IMR-90 (cell line): ENCODE measurements around the gene ZNF512. TPM values are rescaled to one million over a fixed set of nuclear protein-coding genes. Genes with fewer than 3 reads are reported as not detected.

ENCODE experiments used
- ATAC-seq: fragments of 200-7000 bp; cut with Tn5 transposase; 2 replicates; pipeline ENCODE4 v1.9.1; 2020; ENCODE audit warnings: low read depth, mild to moderate bottlenecking, moderate library complexity
- BruUV-seq: library from RNA; stranded (reverse); fragments of 400-500 nt; replicated peaks from 2 replicates; lab custom pipeline; 2021; lab: Mats Ljungman, UMichigan
- CTCF ChIA-PET: fragments of 300-600 bp; formaldehyde crosslinking; extraction: SDS; loops from one replicate; lab custom pipeline; 2021; ENCODE audit warnings: antibody characterized with exemption; lab: Yijun Ruan, JAX
- POLR2A ChIA-PET: fragments of 300-600 bp; sonication (Branson Sonifier 250); formaldehyde crosslinking; loops from one replicate; lab custom pipeline; 2022; ENCODE audit warnings: antibody characterized with exemption; ENCODE audit not compliant: unreplicated experiment; lab: Charles Lee
- DNase-seq: peaks from one replicate; pipeline ENCODE4 v3.0.0; 2013
- H2AFZ ChIP-seq: replicated peaks from 2 replicates; pipeline ENCODE3; 2013; ENCODE audit warnings: low read length, mild to moderate bottlenecking; ENCODE audit not compliant: poor library complexity
- H2AK5ac ChIP-seq: 2 replicates; pipeline ENCODE4 v1.6.1; 2013; ENCODE audit warnings: low read depth, low read length, inconsistent platforms
- H2AK9ac ChIP-seq: replicated peaks from 2 replicates; pipeline ENCODE3; 2013; ENCODE audit warnings: mild to moderate bottlenecking, low read depth, low read length, moderate library complexity; ENCODE audit not compliant: poor library complexity
- H2BK120ac ChIP-seq: 2 replicates; pipeline ENCODE4 v1.6.1; 2013; ENCODE audit warnings: low read depth, low read length, inconsistent platforms
- H2BK15ac ChIP-seq: 3 replicates; pipeline ENCODE4 v1.6.1; 2013; ENCODE audit warnings: low read depth, low read length, inconsistent platforms
- H2BK20ac ChIP-seq: 2 replicates; pipeline ENCODE4 v1.6.1; 2013; ENCODE audit warnings: low read depth, mild to moderate bottlenecking, inconsistent platforms, low read length, moderate library complexity
- H2BK5ac ChIP-seq: 2 replicates; pipeline ENCODE4 v1.6.1; 2013; ENCODE audit warnings: mild to moderate bottlenecking, low read depth, low read length, inconsistent platforms; ENCODE audit not compliant: poor library complexity, severe bottlenecking
- H3K14ac ChIP-seq: replicated peaks from 2 replicates; pipeline ENCODE4 v1.6.1; 2013; ENCODE audit warnings: low read depth, low read length, inconsistent platforms
- H3K18ac ChIP-seq: 2 replicates; pipeline ENCODE4 v1.6.1; 2013; ENCODE audit warnings: low read depth, low read length, control low read depth
- H3K23ac ChIP-seq: 2 replicates; pipeline ENCODE4 v1.6.1; 2013; ENCODE audit warnings: low read depth, low read length, inconsistent platforms
- H3K27ac ChIP-seq: 2 replicates; pipeline ENCODE4 v1.5.1; 2013; ENCODE audit warnings: mild to moderate bottlenecking, control low read depth, low read length; ENCODE audit not compliant: insufficient read depth
- H3K27me3 ChIP-seq: 2 replicates; pipeline ENCODE4 v1.6.1; 2013; ENCODE audit warnings: low read length; ENCODE audit not compliant: control insufficient read depth, insufficient read depth
- H3K36me3 ChIP-seq: 2 replicates; pipeline ENCODE4 v1.6.1; 2013; ENCODE audit warnings: low read length, mixed read lengths; ENCODE audit not compliant: control insufficient read depth, insufficient read depth
- H3K4ac ChIP-seq: 2 replicates; pipeline ENCODE4 v1.6.1; 2013; ENCODE audit warnings: low read depth, low read length, inconsistent platforms
- H3K4me1 ChIP-seq: 2 replicates; pipeline ENCODE4 v1.6.1; 2013; ENCODE audit warnings: low read length, mixed read lengths; ENCODE audit not compliant: control insufficient read depth, insufficient read depth
- H3K4me2 ChIP-seq: 2 replicates; pipeline ENCODE4 v1.6.1; 2013; ENCODE audit warnings: low read depth, mild to moderate bottlenecking, control low read depth, low read length, moderate library complexity
- H3K4me3 ChIP-seq: 2 replicates; pipeline ENCODE4 v1.5.1; 2013; ENCODE audit warnings: low read depth, mild to moderate bottlenecking, control low read depth, low read length, moderate library complexity; ENCODE audit not compliant: insufficient read depth
- H3K56ac ChIP-seq: 2 replicates; pipeline ENCODE4 v1.6.1; 2013; ENCODE audit warnings: low read length, inconsistent platforms; ENCODE audit not compliant: insufficient read depth; ENCODE audit errors: extremely low read depth
- H3K79me1 ChIP-seq, 2 experiments: 2 replicates each; pipeline ENCODE4 v1.6.1; 2013; ENCODE audit warnings: low read length in 2 of 2, inconsistent platforms in 1 of 2, low read depth in 1 of 2
- H3K9ac ChIP-seq: 2 replicates; pipeline ENCODE4 v1.6.1; 2013; ENCODE audit warnings: low read depth, low read length, control low read depth
- H3K9me1 ChIP-seq: 2 replicates; pipeline ENCODE4 v1.6.1; 2013; ENCODE audit warnings: low read length, inconsistent platforms; ENCODE audit not compliant: insufficient read depth
- H3K9me3 ChIP-seq: 2 replicates; pipeline ENCODE4 v1.6.1; 2013; ENCODE audit warnings: low read length; ENCODE audit not compliant: control insufficient read depth, insufficient read depth
- H4K20me1 ChIP-seq: 2 replicates; pipeline ENCODE4 v1.6.1; 2013; ENCODE audit warnings: low read length, inconsistent platforms; ENCODE audit not compliant: insufficient read depth
- H4K5ac ChIP-seq: 2 replicates; pipeline ENCODE4 v1.6.1; 2013; ENCODE audit warnings: mild to moderate bottlenecking, low read depth, low read length, control low read depth
- H4K8ac ChIP-seq, 2 experiments: 2 replicates each; pipeline ENCODE4 v1.6.1; 2013; ENCODE audit warnings: low read depth in 2 of 2, low read length in 2 of 2, control low read depth in 1 of 2, inconsistent platforms in 1 of 2
- H4K91ac ChIP-seq: 2 replicates; pipeline ENCODE4 v1.6.1; 2013; ENCODE audit warnings: low read depth, low read length, inconsistent platforms; ENCODE audit not compliant: insufficient read depth
- BHLHE40 ChIP-seq: fragments of 150-350 bp; IDR thresholded peaks from 2 replicates; pipeline ENCODE4 v1.6.1; 2016; ENCODE audit warnings: mild to moderate bottlenecking, low read depth, low read length
- CEBPB ChIP-seq: IDR thresholded peaks from 2 replicates; pipeline ENCODE4 v1.6.1; 2012; ENCODE audit warnings: low read depth, low read length, improper control_type of control experiment
- CHD1 ChIP-seq: IDR thresholded peaks from 2 replicates; pipeline ENCODE4 v1.6.1; 2012; ENCODE audit warnings: low read depth, low read length, improper control_type of control experiment
- FOS ChIP-seq: fragments of 150-350 bp; IDR thresholded peaks from 2 replicates; pipeline ENCODE4 v1.6.1; 2016; ENCODE audit warnings: low read depth, low read length
- MAFK ChIP-seq: IDR thresholded peaks from 2 replicates; pipeline ENCODE4 v1.6.1; 2012; ENCODE audit warnings: low read depth, low read length, improper control_type of control experiment
- MAZ ChIP-seq: IDR thresholded peaks from 2 replicates; pipeline ENCODE4 v1.6.1; 2012; ENCODE audit warnings: low read depth, mild to moderate bottlenecking, low read length, improper control_type of control experiment, moderate library complexity, borderline replicate concordance
- MXI1 ChIP-seq: IDR thresholded peaks from 2 replicates; pipeline ENCODE4 v1.6.1; 2012; ENCODE audit warnings: low read depth, mild to moderate bottlenecking, low read length, moderate library complexity, borderline replicate concordance
- NFE2L2 ChIP-seq: fragments of 150-350 bp; IDR thresholded peaks from 2 replicates; pipeline ENCODE4 v1.6.1; 2016; ENCODE audit warnings: low read depth, mild to moderate bottlenecking, low read length
- POLR2A ChIP-seq: IDR thresholded peaks from 2 replicates; pipeline ENCODE4 v1.6.1; 2012; ENCODE audit warnings: mild to moderate bottlenecking, low read depth, low read length
- RAD21 ChIP-seq: IDR thresholded peaks from 2 replicates; pipeline ENCODE4 v1.6.1; 2012; ENCODE audit warnings: low read length, improper control_type of control experiment
- RCOR1 ChIP-seq: IDR thresholded peaks from 2 replicates; pipeline ENCODE4 v1.6.1; 2012; ENCODE audit warnings: mild to moderate bottlenecking, low read length, improper control_type of control experiment; ENCODE audit not compliant: insufficient replicate concordance
- RFX5 ChIP-seq: IDR thresholded peaks from 2 replicates; pipeline ENCODE4 v1.8.0; 2012; ENCODE audit warnings: low read depth, mild to moderate bottlenecking, low read length, moderate library complexity
- SMC3 ChIP-seq: fragments of 150-350 bp; IDR thresholded peaks from 2 replicates; pipeline ENCODE4 v1.6.1; 2016; ENCODE audit warnings: low read depth, mild to moderate bottlenecking, antibody characterized with exemption, low read length, moderate library complexity
- WGBS, 2 experiments: methylation state at CpG; one replicate each; pipeline versions ENCODE4 v1.1.5 to v1.1.7; 2013; ENCODE audit warnings: missing lambda C conversion rate in 2 of 2; ENCODE audit not compliant: insufficient read length in 1 of 2; ENCODE audit errors: extremely low coverage in 2 of 2; 5-methylcytosine and 5-hydroxymethylcytosine counted together
- dilution Hi-C: fragments of 300-500 bp; cut with HindIII; formaldehyde crosslinking; loops from one replicate; pipeline ENCODE4 v1.14.3; 2018; ENCODE audit warnings: low sequenced_read_pairs; ENCODE audit not compliant: unreplicated experiment
- in situ Hi-C: fragments of 300-500 bp; cut with MboI; formaldehyde crosslinking; loops from 3 replicates; pipeline ENCODE4 v1.14.3; 2019; ENCODE audit warnings: low sequenced_read_pairs, inconsistent platforms, mixed read lengths
- intact Hi-C: fragments of 100-400 bp; cut with micrococcal nuclease; formaldehyde crosslinking; loops from 2 replicates; pipeline ENCODE4 v1.10.0; 2022
- polyA plus RNA-seq, 3 experiments: library from polyadenylated mRNA; depleted of rRNA; stranded (reverse); fragments of >200 nt; gene quantifications; 2 replicates each; pipeline ENCODE4 v1.2.3, GENCODE V29; 2012; ENCODE audit warnings: low replicate concordance in 1 of 3
- total RNA-seq: library from RNA; depleted of rRNA; stranded (reverse); fragments of >200 nt; gene quantifications from 2 replicates; pipeline ENCODE4 v1.2.3, GENCODE V29; 2012
- TF ChIP-seq, protein P1 (sequence below): fragments of 150-350 bp; IDR thresholded peaks from 2 replicates; pipeline ENCODE4 v1.6.1; 2017; ENCODE audit warnings: mild to moderate bottlenecking, antibody characterized with exemption, low read length, low read depth
- TF ChIP-seq, protein P2 (sequence below): conservative IDR thresholded peaks from 2 replicates; pipeline ENCODE4 v1.5.1; 2012; ENCODE audit warnings: mild to moderate bottlenecking, low read depth, low read length, improper control_type of control experiment
- TF ChIP-seq, protein P3 (sequence below): fragments of 150-350 bp; IDR thresholded peaks from 2 replicates; pipeline ENCODE4 v1.6.1; 2016; ENCODE audit warnings: low read depth, mild to moderate bottlenecking, low read length, moderate library complexity, borderline replicate concordance

ZNF512 gene
- total and polyA plus RNA-seq, 2 of the 4 experiments (the other 2 are of a cell fraction) = 25.8 to 56.5 TPM

DNA sequence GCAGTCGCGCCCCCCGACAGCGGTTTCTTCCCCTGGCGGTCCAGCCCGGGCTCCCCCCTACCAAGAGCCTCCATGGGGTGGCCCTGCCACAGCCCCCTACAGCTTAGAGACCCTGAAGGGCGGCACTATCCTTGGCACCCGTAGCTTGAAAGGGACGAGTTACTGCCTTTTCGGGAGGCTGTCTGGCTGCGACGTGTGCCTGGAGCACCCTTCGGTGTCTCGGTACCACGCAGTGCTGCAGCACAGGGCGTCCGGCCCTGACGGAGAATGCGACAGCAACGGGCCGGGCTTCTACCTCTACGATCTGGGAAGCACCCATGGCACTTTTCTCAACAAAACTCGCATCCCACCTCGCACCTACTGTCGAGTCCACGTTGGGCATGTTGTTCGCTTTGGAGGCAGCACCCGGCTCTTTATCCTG is 81.3 kb downstream of the ZNF512 start:
- WGBS, 2 experiments = 4% methylated on average over 17 of the region's 28 CpGs; no CpG with 5 or more reads in 1 of the 2 experiments
- H2BK15ac ChIP-seq = no peak overlapping the region
- H3K36me3 ChIP-seq = peaks cover 15% of the 10 kb centered on the region

More for the DNA sequence above, 81.3 kb downstream of the ZNF512 start:
- DNase-seq (no peak), ATAC-seq (peak; percentile 31)
- Histone ChIP-seq H3K4me2 (peak overlapping the region; percentile 99), H2AK9ac (peak overlapping the region; percentile 85), H3K23ac (peak overlapping the region; percentile 23; the same call in 1 of the 2 replicates), H3K4ac (peak overlapping the region; percentile 55), H3K4me3 (peak overlapping the region; percentile 85), H3K9me3 (no peaks in the 10 kb centered on the region), H2AFZ (peak overlapping the region; percentile 100), H3K9me1 (peaks cover 6% of the 10 kb centered on the region; the same call in 1 of the 2 replicates), H4K5ac (peak overlapping the region; percentile 88), H4K8ac (peak overlapping the region; percentile 95 to 99), H4K20me1 (no peaks in the 10 kb centered on the region), H3K9ac (peak overlapping the region; percentile 93), H3K18ac (no peak overlapping the region), H3K27ac (peak overlapping the region; percentile 86), H3K27me3 (no peaks in the 10 kb centered on the region), H3K56ac (no peak overlapping the region; the same call in 1 of the 2 replicates), H4K91ac (no peak overlapping the region; the same call in 1 of the 2 replicates), H3K79me1 (peaks cover 15 to 41% of the 10 kb centered on the region in 2 experiments), H3K14ac (0 out of 2 replicates have a peak overlapping the region, but pooled peaks have one; percentile 19), H2BK20ac (no peak overlapping the region), H2AK5ac (peak overlapping the region; percentile 10; the same call in 1 of the 2 replicates), H2BK120ac (no peak overlapping the region), H2BK5ac (peak overlapping the region; percentile 97), H3K4me1 (peaks cover 5% of the 10 kb centered on the region)
- ChIA-PET CTCF (no interaction called here), POLR2A (no interaction called here)
- BruUV-seq = TSS peak; percentile 97
- dilution Hi-C loops (no loop called here), in situ Hi-C loops (no loop called here), intact Hi-C loops (no loop called here)
- TF ChIP-seq, protein P1, sequence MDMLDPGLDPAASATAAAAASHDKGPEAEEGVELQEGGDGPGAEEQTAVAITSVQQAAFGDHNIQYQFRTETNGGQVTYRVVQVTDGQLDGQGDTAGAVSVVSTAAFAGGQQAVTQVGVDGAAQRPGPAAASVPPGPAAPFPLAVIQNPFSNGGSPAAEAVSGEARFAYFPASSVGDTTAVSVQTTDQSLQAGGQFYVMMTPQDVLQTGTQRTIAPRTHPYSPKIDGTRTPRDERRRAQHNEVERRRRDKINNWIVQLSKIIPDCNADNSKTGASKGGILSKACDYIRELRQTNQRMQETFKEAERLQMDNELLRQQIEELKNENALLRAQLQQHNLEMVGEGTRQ = no peak
- no peak for TF ChIP-seq NFE2L2
- no peak for TF ChIP-seq MAZ
- TF ChIP-seq POLR2A = no peak
- no peak for TF ChIP-seq BHLHE40
- no peak for TF ChIP-seq FOS
- TF ChIP-seq, protein P2, sequence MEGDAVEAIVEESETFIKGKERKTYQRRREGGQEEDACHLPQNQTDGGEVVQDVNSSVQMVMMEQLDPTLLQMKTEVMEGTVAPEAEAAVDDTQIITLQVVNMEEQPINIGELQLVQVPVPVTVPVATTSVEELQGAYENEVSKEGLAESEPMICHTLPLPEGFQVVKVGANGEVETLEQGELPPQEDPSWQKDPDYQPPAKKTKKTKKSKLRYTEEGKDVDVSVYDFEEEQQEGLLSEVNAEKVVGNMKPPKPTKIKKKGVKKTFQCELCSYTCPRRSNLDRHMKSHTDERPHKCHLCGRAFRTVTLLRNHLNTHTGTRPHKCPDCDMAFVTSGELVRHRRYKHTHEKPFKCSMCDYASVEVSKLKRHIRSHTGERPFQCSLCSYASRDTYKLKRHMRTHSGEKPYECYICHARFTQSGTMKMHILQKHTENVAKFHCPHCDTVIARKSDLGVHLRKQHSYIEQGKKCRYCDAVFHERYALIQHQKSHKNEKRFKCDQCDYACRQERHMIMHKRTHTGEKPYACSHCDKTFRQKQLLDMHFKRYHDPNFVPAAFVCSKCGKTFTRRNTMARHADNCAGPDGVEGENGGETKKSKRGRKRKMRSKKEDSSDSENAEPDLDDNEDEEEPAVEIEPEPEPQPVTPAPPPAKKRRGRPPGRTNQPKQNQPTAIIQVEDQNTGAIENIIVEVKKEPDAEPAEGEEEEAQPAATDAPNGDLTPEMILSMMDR = no peak
- no peak for TF ChIP-seq RCOR1
- TF ChIP-seq MXI1 = no peak
- TF ChIP-seq CEBPB = no peak
- no peak for TF ChIP-seq MAFK
- no peak for TF ChIP-seq SMC3
- TF ChIP-seq, protein P3, sequence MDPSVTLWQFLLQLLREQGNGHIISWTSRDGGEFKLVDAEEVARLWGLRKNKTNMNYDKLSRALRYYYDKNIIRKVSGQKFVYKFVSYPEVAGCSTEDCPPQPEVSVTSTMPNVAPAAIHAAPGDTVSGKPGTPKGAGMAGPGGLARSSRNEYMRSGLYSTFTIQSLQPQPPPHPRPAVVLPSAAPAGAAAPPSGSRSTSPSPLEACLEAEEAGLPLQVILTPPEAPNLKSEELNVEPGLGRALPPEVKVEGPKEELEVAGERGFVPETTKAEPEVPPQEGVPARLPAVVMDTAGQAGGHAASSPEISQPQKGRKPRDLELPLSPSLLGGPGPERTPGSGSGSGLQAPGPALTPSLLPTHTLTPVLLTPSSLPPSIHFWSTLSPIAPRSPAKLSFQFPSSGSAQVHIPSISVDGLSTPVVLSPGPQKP = no peak
- no peak for TF ChIP-seq CHD1
- TF ChIP-seq RFX5 = no peak
- no peak for TF ChIP-seq RAD21
